ENCODE measurements around the gene BCAS1.

- TF ChIP-seq CTCF (IDR thresholded peaks at IDR 0.05): no peak
- TF ChIP-seq POLR2A (IDR thresholded peaks at IDR 0.05): no peak
Observed at GRCh38 chr20:54108326-54108642, 37.9 kb upstream of the BCAS1 start.
